SIG-M5 treated with dmso at 0.1 percent for 504 hours (cell line): ENCODE results near the gene PHETA2.
"Not testable (repeated sequence)": the region's sequence is repeated elsewhere in the genome, so short reads cannot be mapped to it uniquely, and the experiment has no call there.

Experiments used
- DNase-seq: peaks from one replicate; lab custom pipeline; 2025; ENCODE audit not compliant: unreplicated experiment; lab: John Stamatoyannopoulos, UW

Gene PHETA2

GRCh38 chr22:42101199-42101598 is 27.2 kb downstream of the PHETA2 start:
- no peak for DNase-seq

- not testable (repeated sequence) for DNase-seq
Measured at GRCh38 chr22:42104332-42104860, 30.3 kb downstream of the PHETA2 start.

GRCh38 chr22:42108848-42109247 is 34.8 kb downstream of the PHETA2 start:
- DNase-seq = no peak

DNA sequence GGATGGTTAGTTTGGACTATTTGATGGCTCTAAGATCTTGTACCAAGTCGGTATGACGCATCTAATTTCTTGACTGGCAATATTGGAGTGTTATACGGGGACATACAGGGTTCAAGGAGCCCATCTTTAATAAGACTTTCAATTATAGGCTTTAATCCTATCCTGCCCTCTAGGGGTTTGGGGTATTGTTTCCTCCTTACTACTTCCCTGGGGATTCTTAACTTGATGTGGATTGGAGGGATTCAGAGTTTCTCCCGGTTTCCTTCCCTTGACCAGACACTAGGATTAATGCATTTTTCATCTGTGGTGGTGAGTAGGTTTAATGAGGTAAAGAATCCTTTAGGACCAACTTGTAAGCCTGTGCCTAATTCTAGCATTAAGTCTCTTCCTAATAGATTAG is 37.8 kb downstream of the PHETA2 start:
- DNase-seq = no peak

DNA sequence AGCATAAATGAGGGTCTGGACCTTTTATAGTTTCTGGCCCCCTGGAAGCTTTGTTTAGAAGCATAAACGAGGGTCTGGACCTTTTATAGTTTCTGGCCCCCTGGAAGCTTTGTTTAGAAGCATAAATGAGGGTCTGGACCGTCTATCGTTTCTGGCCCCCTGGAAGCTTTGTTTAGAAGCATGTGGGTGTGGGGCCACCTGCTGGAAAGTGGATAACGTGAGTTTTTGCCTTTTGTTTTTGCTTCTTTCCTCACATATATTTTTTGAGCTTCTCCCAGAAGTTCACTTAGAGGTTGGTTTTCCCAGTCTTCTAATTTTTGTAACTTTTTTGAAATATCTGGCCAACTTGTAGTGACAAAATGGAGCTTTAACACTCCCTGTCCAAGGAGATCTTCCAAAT is 38.7 kb downstream of the PHETA2 start:
- not testable (repeated sequence) for DNase-seq

- DNase-seq = no peak
Measured at GRCh38 chr22:42114721-42115120, 40.7 kb downstream of the PHETA2 start.

GRCh38 chr22:42115420-42115830 is 41.4 kb downstream of the PHETA2 start:
- DNase-seq = not testable (repeated sequence)

DNA sequence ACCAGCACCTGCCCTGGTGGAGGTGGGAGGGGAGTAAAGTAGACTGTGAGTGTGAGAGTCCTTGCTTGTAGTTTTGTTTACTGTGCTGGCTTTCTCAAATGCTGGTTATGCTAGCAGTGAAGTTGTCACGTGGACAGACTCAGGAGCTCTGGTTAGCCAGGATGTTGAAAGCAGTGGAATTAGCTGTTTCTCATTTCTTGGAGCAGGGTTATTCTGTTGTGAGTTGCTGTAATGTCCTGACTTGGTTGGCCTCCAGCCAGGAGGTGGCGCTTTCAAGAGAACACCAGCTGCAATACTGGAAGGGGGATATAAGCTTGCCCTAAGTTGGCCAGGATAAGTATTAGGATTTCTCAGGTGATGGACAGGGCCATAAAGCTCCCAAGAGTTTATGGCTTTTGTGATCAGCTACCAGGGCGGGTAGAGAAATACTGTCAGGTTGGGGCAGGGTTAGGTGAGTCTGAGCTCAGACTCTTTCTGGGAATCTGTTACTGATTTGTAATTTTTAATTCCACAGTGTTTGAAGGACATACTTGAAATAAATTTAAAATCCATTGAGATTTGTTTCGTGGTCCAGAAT is 42.9 kb downstream of the PHETA2 start:
- no peak for DNase-seq

GRCh38 chr22:42120231-42121021 is 46.4 kb downstream of the PHETA2 start:
- DNase-seq = not testable (repeated sequence)

- DNase-seq = not testable (repeated sequence)
Measured at GRCh38 chr22:42123529-42123928, 49.5 kb downstream of the PHETA2 start.

DNA sequence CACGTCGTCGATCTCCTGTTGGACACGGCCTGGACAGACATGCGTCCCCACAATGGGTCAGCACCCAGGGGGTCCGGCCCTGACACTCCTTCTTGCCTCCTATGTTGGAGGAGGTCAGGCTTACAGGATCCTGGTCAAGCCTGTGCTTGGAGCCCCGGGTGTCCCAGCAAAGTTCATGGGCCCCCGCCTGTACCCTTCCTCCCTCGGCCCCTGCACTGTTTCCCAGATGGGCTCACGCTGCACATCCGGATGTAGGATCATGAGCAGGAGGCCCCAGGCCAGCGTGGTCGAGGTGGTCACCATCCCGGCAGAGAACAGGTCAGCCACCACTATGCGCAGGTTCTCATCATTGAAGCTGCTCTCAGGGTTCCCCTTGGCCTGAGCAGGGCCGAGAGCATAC is 53.6 kb downstream of the PHETA2 start:
- no peak for DNase-seq

DNA sequence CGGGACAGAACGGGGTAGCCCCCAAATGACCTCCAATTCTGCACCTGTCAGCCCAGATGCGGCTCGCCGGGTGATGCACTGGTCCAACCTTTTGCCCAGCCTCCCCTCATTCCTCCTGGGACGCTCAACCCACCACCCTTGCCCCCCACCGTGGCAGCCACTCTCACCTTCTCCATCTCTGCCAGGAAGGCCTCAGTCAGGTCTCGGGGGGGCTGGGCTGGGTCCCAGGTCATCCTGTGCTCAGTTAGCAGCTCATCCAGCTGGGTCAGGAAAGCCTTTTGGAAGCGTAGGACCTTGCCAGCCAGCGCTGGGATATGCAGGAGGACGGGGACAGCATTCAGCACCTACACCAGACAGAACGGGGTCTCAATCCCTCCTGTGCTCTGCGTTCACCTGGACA is 54.0 kb downstream of the PHETA2 start:
- not testable (repeated sequence) for DNase-seq
